H1 (cell line): ENCODE results near the gene RIPOR3. TPM values are rescaled to one million over a fixed set of nuclear protein-coding genes. Genes with fewer than 3 reads are reported as not detected.

Experiments
- CTCF ChIA-PET: fragments of 300-600 bp; sonication (Branson Sonifier 250); formaldehyde crosslinking; loops from one replicate; lab custom pipeline; 2021; ENCODE audit not compliant: partially characterized antibody; lab: Charles Lee
- POLR2A ChIA-PET: fragments of 300-600 bp; sonication (Branson Sonifier 250); formaldehyde crosslinking; loops from one replicate; lab custom pipeline; 2021; ENCODE audit warnings: inconsistent platforms; ENCODE audit not compliant: partially characterized antibody; lab: Charles Lee
- DNase-seq, 2 experiments: peaks; one replicate each; pipeline versions ENCODE4 v3.0.0 to v3.0.0-alpha.2; 2010 to 2022; ENCODE audit warnings: low spot score in 2 of 2, low read depth in 1 of 2, mixed read lengths in 1 of 2
- FAIRE-seq: peaks from 2 replicates; lab custom pipeline; 2011; peaks lifted over from hg19 to GRCh38; lab: Jason Lieb, UNC
- H2AFZ ChIP-seq: 2 replicates; pipeline ENCODE4 v1.8.1; 2012; ENCODE audit warnings: low read length, inconsistent platforms
- H2AK5ac ChIP-seq: 2 replicates; pipeline ENCODE4 v1.6.1; 2013; ENCODE audit warnings: low read depth, low read length
- H2BK120ac ChIP-seq: replicated peaks from 2 replicates; pipeline ENCODE3; 2013; ENCODE audit warnings: low read depth, low read length, inconsistent platforms
- H2BK12ac ChIP-seq: 2 replicates; pipeline ENCODE4 v1.6.1; 2013; ENCODE audit warnings: low read depth, low read length
- H2BK15ac ChIP-seq: 2 replicates; pipeline ENCODE4 v1.6.1; 2013; ENCODE audit warnings: low read length
- H2BK20ac ChIP-seq: 2 replicates; pipeline ENCODE4 v1.6.1; 2013; ENCODE audit warnings: low read length
- H2BK5ac ChIP-seq: 2 replicates; pipeline ENCODE4 v1.6.1; 2013; ENCODE audit warnings: low read depth, low read length
- H3K14ac ChIP-seq: 2 replicates; pipeline ENCODE4 v1.6.1; 2013; ENCODE audit warnings: inconsistent platforms; ENCODE audit not compliant: insufficient read length
- H3K18ac ChIP-seq: 2 replicates; pipeline ENCODE4 v1.6.1; 2013; ENCODE audit warnings: low read length; ENCODE audit errors: extremely low read depth
- H3K23ac ChIP-seq: 2 replicates; pipeline ENCODE4 v1.6.1; 2013; ENCODE audit warnings: inconsistent platforms; ENCODE audit not compliant: insufficient read length
- H3K23me2 ChIP-seq: 2 replicates; pipeline ENCODE4 v1.6.1; 2013; ENCODE audit warnings: low read depth, low read length
- H3K27ac ChIP-seq: 2 replicates; pipeline ENCODE4 v1.6.1; 2011; ENCODE audit warnings: low read depth, low read length, inconsistent platforms
- H3K27me3 ChIP-seq, 4 experiments: replicated peaks in 1 of 4; 1 replicate in 1 of 4; 2 replicates in 3 of 4; pipeline versions ENCODE4 v1.6.1 to v1.8.1; 2011 to 2013; ENCODE audit warnings: low read length in 3 of 4, mild to moderate bottlenecking in 3 of 4, inconsistent platforms in 2 of 4, mixed read lengths in 2 of 4, moderate library complexity in 1 of 4; ENCODE audit not compliant: control insufficient read depth in 3 of 4, insufficient read depth in 3 of 4; ENCODE audit errors: extremely low read depth in 1 of 4
- H3K36me3 ChIP-seq, 4 experiments: 2 replicates each; pipeline versions ENCODE4 v1.6.1 to v1.8.1; 2011 to 2013; ENCODE audit warnings: mild to moderate bottlenecking in 4 of 4, low read length in 3 of 4, moderate library complexity in 2 of 4, control low read depth in 1 of 4, inconsistent platforms in 1 of 4; ENCODE audit not compliant: insufficient read depth in 4 of 4, control insufficient read depth in 2 of 4
- H3K4ac ChIP-seq: replicated peaks from 2 replicates; pipeline ENCODE3; 2013; ENCODE audit warnings: low read length, low read depth, mixed read lengths, inconsistent platforms; ENCODE audit not compliant: insufficient read length
- H3K4me1 ChIP-seq, 4 experiments: replicated peaks in 1 of 4; 1 replicate in 1 of 4; 2 replicates in 3 of 4; pipeline versions ENCODE4 v1.6.1 to v1.8.1; 2011 to 2013; ENCODE audit warnings: low read length in 3 of 4, inconsistent platforms in 2 of 4, mixed read lengths in 1 of 4; ENCODE audit not compliant: insufficient read depth in 4 of 4, control insufficient read depth in 3 of 4
- H3K4me2 ChIP-seq, 2 experiments: 2 replicates each; pipeline versions ENCODE4 v1.6.1 to v1.8.1; 2011 to 2013; ENCODE audit warnings: low read depth in 2 of 2, low read length in 2 of 2, control low read depth in 1 of 2, inconsistent platforms in 1 of 2, mild to moderate bottlenecking in 1 of 2; ENCODE audit not compliant: insufficient read depth in 1 of 2
- H3K4me3 ChIP-seq, 4 experiments: fragments of 200-600, 300-600 bp in 1 of 4; sonication (generic), shearing (Covaris generic), sonication (Bioruptor Twin) in 1 of 4; 2 replicates each; pipeline versions ENCODE4 v1.5.1 to v1.8.1; 2011 to 2016; ENCODE audit warnings: low read length in 4 of 4, low read depth in 3 of 4, control low read depth in 2 of 4, inconsistent platforms in 2 of 4, mild to moderate bottlenecking in 2 of 4, mixed read lengths in 1 of 4, moderate library complexity in 1 of 4; ENCODE audit not compliant: insufficient read depth in 2 of 4; ENCODE audit errors: extremely low read depth in 1 of 4
- H3K56ac ChIP-seq: replicated peaks from 2 replicates; pipeline ENCODE3; 2013; ENCODE audit warnings: low read depth, mild to moderate bottlenecking, mixed read lengths, low read length, inconsistent platforms; ENCODE audit not compliant: insufficient read length
- H3K79me1 ChIP-seq: 2 replicates; pipeline ENCODE4 v1.6.1; 2013; ENCODE audit warnings: low read depth, low read length, control low read depth
- H3K79me2 ChIP-seq, 2 experiments: 2 replicates each; pipeline versions ENCODE4 v1.6.1 to v1.8.1; 2012 to 2013; ENCODE audit warnings: low read length in 2 of 2, mild to moderate bottlenecking in 2 of 2, inconsistent platforms in 1 of 2; ENCODE audit not compliant: insufficient read depth in 2 of 2, control insufficient read depth in 1 of 2
- H3K9ac ChIP-seq, 4 experiments: replicated peaks in 1 of 4; 1 replicate in 1 of 4; 2 replicates in 3 of 4; pipeline versions ENCODE4 v1.6.1 to v1.8.1; 2011 to 2013; ENCODE audit warnings: low read depth in 3 of 4, low read length in 3 of 4, control low read depth in 2 of 4, mild to moderate bottlenecking in 2 of 4, moderate library complexity in 2 of 4, inconsistent platforms in 1 of 4; ENCODE audit errors: extremely low read depth in 1 of 4
- H3K9me3 ChIP-seq, 2 experiments: 2 replicates each; pipeline versions ENCODE4 v1.6.1 to v1.8.1; 2012 to 2013; ENCODE audit warnings: mild to moderate bottlenecking in 2 of 2, moderate library complexity in 2 of 2, control low read depth in 1 of 2, inconsistent platforms in 1 of 2, low read depth in 1 of 2, low read length in 1 of 2, mixed read lengths in 1 of 2; ENCODE audit not compliant: insufficient read depth in 2 of 2
- H4K20me1 ChIP-seq, 2 experiments: replicated peaks in 1 of 2; 2 replicates each; pipeline versions ENCODE3 to v1.8.1; 2011 to 2013; ENCODE audit warnings: inconsistent platforms in 2 of 2, low read length in 2 of 2, mild to moderate bottlenecking in 1 of 2; ENCODE audit not compliant: insufficient read depth in 2 of 2, control insufficient read depth in 1 of 2
- H4K5ac ChIP-seq: 2 replicates; pipeline ENCODE4 v1.6.1; 2013; ENCODE audit warnings: low read length, low read depth, mixed read lengths, inconsistent platforms; ENCODE audit not compliant: insufficient read length
- H4K8ac ChIP-seq: 2 replicates; pipeline ENCODE4 v1.8.0; 2013; ENCODE audit warnings: mild to moderate bottlenecking, moderate library complexity, low read length, inconsistent platforms; ENCODE audit not compliant: insufficient read depth; ENCODE audit errors: extremely low read depth
- H4K91ac ChIP-seq: replicated peaks from 2 replicates; pipeline ENCODE3; 2013; ENCODE audit warnings: low read length, mixed read lengths, inconsistent platforms; ENCODE audit not compliant: insufficient read length
- CTCF ChIP-seq, 3 experiments: IDR thresholded peaks; 1 replicate in 2 of 3; 2 replicates in 1 of 3; pipeline versions ENCODE4 v1.5.1 to v1.6.1; 2011; ENCODE audit warnings: low read length in 3 of 3, mild to moderate bottlenecking in 3 of 3, inconsistent platforms in 2 of 3, low read depth in 1 of 3, moderate library complexity in 1 of 3; ENCODE audit not compliant: insufficient read depth in 1 of 3; ENCODE audit errors: control extremely low read depth in 1 of 3
- PHF8 ChIP-seq: fragments of 200-600 bp; sonication (generic); conservative IDR thresholded peaks from 2 replicates; pipeline ENCODE4 v1.7.1; 2012; ENCODE audit warnings: low read depth, mild to moderate bottlenecking, inconsistent platforms, low read length, moderate library complexity
- POLR2AphosphoS5 ChIP-seq: IDR thresholded peaks from 2 replicates; pipeline ENCODE4 v1.6.1; 2011; ENCODE audit warnings: low read depth, low read length
- RAD21 ChIP-seq, 2 experiments: IDR thresholded peaks in 1 of 2; conservative IDR thresholded peaks in 1 of 2; 2 replicates each; pipeline ENCODE4 v1.6.1; 2011; ENCODE audit warnings: low read depth in 2 of 2, low read length in 2 of 2, improper control_type of control experiment in 1 of 2, inconsistent platforms in 1 of 2, mild to moderate bottlenecking in 1 of 2, moderate library complexity in 1 of 2
- SAP30 ChIP-seq: fragments of 300-600 bp; sonication (generic); IDR thresholded peaks from 2 replicates; pipeline ENCODE4 v1.7.1; 2012; ENCODE audit warnings: low read length, moderate library complexity, mild to moderate bottlenecking, inconsistent platforms; ENCODE audit not compliant: insufficient read depth, insufficient replicate concordance
- TEAD4 ChIP-seq: IDR thresholded peaks from 2 replicates; pipeline ENCODE4 v1.6.1; 2012; ENCODE audit warnings: low read depth, low read length, inconsistent platforms, mixed read lengths
- WGBS, 2 experiments: shearing (Covaris generic) in 1 of 2; methylation state at CpG; one replicate each; pipeline versions ENCODE4 v1.1.6 to v1.1.7; 2013 to 2015; ENCODE audit warnings: low lambda C conversion rate in 2 of 2, mixed read lengths in 2 of 2, inconsistent platforms in 1 of 2, low coverage in 1 of 2, missing lambda C conversion rate in 1 of 2; ENCODE audit not compliant: insufficient replicate concordance in 2 of 2, insufficient coverage in 1 of 2, insufficient read length in 1 of 2; ENCODE audit errors: extremely low coverage in 1 of 2, missing lambda C conversion rate in 1 of 2; 5-methylcytosine and 5-hydroxymethylcytosine counted together
- polyA plus RNA-seq, 7 experiments: library from polyadenylated mRNA; depleted of rRNA in 3 of 7; stranded (reverse) in 5 of 7; unstranded in 2 of 7; fragments of >200 nt in 5 of 7; fragments of 200-250 nt in 2 of 7; gene quantifications; 1 replicate in 5 of 7; 2 replicates in 1 of 7; 4 replicates in 1 of 7; pipeline versions ENCODE4 v1.2.1 to v1.2.3, GENCODE V29; 2011 to 2013; ENCODE audit warnings: missing spikeins in 2 of 7, mixed read lengths in 2 of 7
- total RNA-seq: library from RNA; stranded (reverse); fragmentation: NEBNext Ultra II Directional; extraction: Animal tissue kit (Norgen Biotek cat#: 25700); gene quantifications from 2 replicates; pipeline ENCODE4 v1.2.1, GENCODE V29; 2021

RIPOR3 gene
- total and polyA plus RNA-seq, 2 of the 8 experiments (the other 6 are each of a cell fraction or from before 2014, with no cell fraction given), result 3.6 to 4.5 TPM

- Histone ChIP-seq H2BK120ac (no peak overlapping the region), H2BK12ac (no peak overlapping the region), H4K91ac (no peak overlapping the region), H3K9ac (no peak overlapping the region), H3K4me3 (no peak overlapping the region), H3K4me2 (no peak overlapping the region), H4K8ac (no peak overlapping the region), H4K20me1 (peaks cover 0 to 10% of the 10 kb centered on the region in 2 experiments), H3K27me3 (no peaks in the 10 kb centered on the region), H3K36me3 (peaks cover 0 to 19% (median 5%) of the 10 kb centered on the region in 4 experiments; a peak in 6 of 8 replicates), H3K23ac (no peak overlapping the region), H4K5ac (no peak overlapping the region), H2BK15ac (no peak overlapping the region), H3K56ac (no peak overlapping the region), H3K27ac (no peak overlapping the region), H2AFZ (no peak overlapping the region), H3K4me1 (no peaks in the 10 kb centered on the region), H2BK20ac (no peak overlapping the region)
- no peak for FAIRE-seq
- 81% methylated on average over 11 of the region's 11 CpGs; no CpG with 5 or more reads in 1 of the 2 experiments for WGBS, 2 experiments
- CTCF ChIA-PET, result interaction anchor here (0.8 to 3.0 kb wide), 2 partner anchors 18 to 64 kb away, joined by 4 to 10 read pairs; no protein-coding TSS in a partner anchor
- TF ChIP-seq SAP30 (no peak), CTCF (IDR thresholded peaks at IDR 0.05; ENCODE audit: control extremely low read depth in 1 of 3, insufficient read depth in 1 of 3, low read depth in 1 of 3, low read length in 3 of 3) (no peak), RAD21 (IDR thresholded peaks at IDR 0.05 in 1 of 2, conservative IDR thresholded peaks at IDR 0.05 in 1 of 2; ENCODE audit: low read depth in 2 of 2, low read length in 2 of 2) (no peak), TEAD4 (no peak), POLR2AphosphoS5 (no peak), PHF8 (no peak)
- TF ChIP-seq, all 59 proteins: peak for 0
- Histone ChIP-seq H2BK5ac (no peak overlapping the region; the same call in 1 of the 2 replicates), H3K14ac (no peak overlapping the region), H3K4ac (no peak overlapping the region), H3K18ac (no peak overlapping the region), H3K23me2 (no peaks in the 10 kb centered on the region), H3K9me3 (no peaks in the 10 kb centered on the region), H3K79me1 (peaks cover 4% of the 10 kb centered on the region; the same call in 1 of the 2 replicates), H3K79me2 (no peaks in the 10 kb centered on the region), H2AK5ac (no peak overlapping the region)
- no peak for DNase-seq
- POLR2A ChIA-PET, result no interaction called here
Measured at GRCh38 chr20:50568549-50568942, 122.8 kb downstream of the RIPOR3 start.
